Mesenteric fat pad (tissue), 1 donor: Measurements from ENCODE around the gene CHSY1. TPM values are rescaled to one million over a fixed set of nuclear protein-coding genes. Genes with fewer than 3 reads are reported as not detected.

Source experiments
- DNase-seq: peaks from one replicate; pipeline ENCODE4 v3.0.0-alpha.2; 2020; ENCODE audit warnings: low spot score
- total RNA-seq: library from RNA; stranded (reverse); fragmentation: NEBNext Ultra II Directional; extraction: Animal tissue kit (Norgen Biotek cat#: 25700); gene quantifications from one replicate; pipeline ENCODE4 v1.2.1, GENCODE V29; 2021
- donor health status: DM: yes; HTN: yes; CAD: no.

Gene CHSY1
- total RNA-seq, 1 donor from 2014 or later: 53.5 TPM

DNA sequence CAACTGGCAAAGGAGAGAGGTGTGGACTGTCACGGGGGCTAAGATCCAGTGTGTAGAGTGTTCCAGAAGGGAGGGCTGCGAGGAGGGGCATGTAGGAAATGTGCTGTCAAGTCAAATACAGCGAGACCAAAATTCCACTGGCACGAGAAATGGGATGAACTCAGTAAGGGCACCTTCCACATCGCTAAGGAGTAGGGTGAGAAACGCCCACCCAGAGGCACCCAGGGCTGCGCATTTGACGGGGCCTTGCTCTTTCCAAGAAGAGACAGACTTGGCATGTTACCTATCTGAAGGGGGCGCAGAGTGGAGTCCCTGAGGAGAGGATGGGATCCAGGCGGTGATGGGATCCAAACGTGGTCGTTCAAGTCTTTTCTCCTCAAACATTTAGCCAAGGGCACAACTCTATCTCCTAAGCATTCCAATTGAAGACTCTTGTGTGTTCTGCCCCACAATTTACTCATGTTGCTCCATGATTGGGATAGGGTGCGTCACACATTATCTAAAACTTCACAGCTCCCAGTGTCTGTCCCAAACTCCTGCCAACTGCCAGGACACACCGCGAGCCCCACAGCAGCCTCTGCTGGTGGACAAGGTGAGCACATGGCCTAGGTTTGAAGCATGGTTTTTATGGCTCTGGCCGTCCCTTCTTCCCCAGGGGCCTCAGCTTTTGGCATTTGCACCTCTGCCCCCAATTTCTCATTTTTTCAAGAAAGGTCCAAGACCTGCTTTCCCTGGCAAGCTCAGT, 17.8 kb upstream of the CHSY1 start:
- no peak for DNase-seq

DNA sequence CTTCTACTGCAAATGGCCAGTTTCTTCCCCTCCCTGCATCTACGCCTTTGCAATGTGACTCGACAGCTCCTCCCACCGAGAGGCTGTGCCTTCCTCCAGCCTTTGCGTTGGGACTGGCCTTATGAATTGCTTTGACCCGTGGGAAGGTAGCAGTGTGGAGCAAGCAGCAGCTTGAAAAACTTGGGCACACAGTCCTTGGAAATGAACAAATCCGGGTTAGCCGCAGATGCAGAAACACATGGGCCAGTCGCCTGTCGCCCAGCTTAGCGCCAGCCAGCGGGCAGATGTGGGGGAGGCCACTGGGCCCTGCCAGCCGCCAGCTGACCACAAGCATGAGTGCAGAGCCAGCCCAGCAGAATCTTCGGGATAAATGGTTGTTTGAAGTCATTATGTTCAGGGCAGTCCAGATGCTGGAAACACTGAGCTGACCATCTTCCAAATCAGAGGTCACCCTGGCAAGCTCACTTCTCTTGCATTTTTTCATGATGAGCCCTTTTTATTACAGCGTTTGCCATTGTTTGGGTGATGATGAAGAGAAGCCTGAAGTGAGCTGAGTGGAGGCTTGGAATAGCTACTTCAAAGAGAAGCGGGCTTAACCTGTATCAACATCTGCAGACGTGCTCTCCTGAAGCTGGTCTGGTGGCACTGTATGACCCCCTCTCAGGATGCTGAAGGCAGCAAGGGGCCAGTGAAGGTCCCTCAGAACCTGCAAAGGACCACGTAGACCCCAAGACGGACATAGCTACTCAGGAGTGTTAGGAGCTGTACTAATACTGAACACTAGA, 15.7 kb upstream of the CHSY1 start:
- no peak for DNase-seq

DNA sequence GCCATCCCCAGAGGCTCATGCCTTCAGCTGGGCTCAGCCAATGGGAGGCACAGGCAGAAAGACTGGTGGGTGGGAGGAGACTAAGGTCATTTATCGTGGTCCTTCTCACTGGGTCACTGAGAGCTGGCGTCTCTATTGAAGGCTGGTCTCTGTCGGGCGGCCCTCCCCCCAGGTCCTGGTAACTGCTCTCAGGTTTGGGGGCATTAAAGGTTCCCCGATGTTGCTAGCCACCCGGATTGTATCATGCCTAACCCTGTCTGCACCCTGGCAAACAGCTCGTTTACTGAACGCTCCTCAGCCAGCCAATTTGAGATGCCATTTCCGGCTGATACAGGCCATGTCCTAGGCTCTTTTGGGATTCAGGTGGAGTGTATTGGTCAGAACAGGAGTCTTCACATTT, 14.9 kb upstream of the CHSY1 start:
- no peak for DNase-seq

DNA sequence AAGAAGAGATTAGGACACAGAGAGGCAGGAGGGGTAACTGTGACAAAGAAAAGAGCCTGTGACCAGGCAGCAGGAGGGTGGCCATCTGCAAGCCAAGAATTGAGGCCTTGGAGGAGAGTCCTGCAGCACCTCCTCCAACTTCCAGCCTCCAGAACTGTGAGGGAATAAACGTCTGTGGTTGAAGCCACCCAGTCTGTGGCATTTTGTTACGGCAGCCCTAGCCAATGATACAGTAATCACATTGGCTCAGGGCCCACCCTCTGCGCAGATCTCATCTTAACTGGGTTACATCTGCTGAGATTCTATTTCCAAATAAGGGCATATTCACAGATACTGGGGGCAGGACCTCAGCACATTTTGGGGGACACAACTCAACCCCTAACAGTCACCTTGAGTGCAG, 14.2 kb upstream of the CHSY1 start:
- DNase-seq: no peak

DNA sequence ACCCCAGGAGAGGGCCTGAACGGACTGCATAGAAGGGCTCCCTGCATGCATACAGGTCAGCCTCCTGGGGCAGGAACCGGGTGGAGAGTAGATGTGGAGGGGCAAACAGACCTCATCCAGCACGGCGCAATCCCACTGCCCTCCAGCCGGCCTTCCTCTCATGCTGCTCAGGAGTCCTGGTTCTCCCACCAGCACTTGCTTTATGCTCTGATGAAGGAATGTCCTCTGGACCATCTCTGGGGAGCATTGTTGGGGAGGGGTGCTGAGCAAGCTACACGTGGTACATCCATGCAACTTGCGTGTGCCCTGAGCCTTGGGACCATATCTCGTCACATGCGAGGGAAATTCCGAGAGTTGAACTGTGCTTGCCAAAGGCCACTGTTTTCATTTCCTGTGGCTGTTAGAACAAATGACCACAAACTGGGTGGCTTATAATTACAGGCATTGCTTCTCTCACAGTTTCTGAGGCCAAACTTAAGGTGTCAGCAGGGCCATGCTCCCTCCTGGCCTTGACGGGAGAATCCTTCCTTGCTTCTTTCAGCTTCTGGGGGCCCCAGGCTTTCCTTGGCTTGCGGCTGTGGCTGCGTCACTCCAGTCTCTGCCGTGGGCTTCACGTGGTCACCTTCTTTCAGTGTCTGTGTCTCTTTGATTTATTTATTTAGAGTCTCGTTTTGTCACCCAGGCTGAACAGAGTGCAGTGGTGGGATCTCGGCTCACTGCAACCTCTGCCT, 13.2 kb upstream of the CHSY1 start:
- DNase-seq: no peak

DNA sequence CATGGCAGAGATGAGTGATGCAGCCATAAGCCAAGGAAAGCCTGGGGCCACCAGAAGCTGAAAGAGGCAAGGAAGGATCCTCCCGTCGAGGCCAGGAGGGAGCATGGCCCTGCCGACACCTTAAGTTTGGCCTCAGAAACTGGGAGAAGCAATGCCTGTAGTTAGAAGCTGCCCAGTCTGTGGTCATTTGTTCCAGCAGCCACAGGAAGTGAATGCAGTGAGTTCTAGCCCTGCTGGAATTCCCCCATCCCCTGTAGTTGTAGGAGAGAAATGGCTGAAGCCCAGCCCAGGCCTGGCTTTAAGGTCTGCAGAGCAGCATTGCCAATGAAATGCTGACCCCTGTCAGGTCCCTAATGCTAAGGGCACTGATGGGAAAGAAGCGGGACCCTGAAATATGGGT, 12.2 kb upstream of the CHSY1 start:
- no peak for DNase-seq

DNA sequence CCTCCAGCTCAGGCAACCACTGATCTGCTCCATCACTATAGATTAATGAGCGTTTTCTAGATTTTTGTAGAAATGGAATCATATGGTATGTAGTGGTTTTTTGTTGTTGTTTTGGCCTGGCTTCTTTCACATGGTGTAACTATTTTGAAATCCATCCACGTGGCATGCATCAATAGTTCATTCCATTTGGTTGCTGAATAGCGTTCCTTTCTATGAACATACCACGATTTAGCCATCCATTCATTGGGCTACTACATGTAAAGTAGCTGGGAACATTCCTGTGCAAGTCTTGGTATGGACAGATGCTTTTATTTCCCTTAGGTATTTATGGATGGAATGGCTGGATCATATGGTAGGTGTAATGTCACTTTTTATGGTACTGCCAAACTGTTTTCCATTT, 10.7 kb upstream of the CHSY1 start:
- no peak for DNase-seq

DNA sequence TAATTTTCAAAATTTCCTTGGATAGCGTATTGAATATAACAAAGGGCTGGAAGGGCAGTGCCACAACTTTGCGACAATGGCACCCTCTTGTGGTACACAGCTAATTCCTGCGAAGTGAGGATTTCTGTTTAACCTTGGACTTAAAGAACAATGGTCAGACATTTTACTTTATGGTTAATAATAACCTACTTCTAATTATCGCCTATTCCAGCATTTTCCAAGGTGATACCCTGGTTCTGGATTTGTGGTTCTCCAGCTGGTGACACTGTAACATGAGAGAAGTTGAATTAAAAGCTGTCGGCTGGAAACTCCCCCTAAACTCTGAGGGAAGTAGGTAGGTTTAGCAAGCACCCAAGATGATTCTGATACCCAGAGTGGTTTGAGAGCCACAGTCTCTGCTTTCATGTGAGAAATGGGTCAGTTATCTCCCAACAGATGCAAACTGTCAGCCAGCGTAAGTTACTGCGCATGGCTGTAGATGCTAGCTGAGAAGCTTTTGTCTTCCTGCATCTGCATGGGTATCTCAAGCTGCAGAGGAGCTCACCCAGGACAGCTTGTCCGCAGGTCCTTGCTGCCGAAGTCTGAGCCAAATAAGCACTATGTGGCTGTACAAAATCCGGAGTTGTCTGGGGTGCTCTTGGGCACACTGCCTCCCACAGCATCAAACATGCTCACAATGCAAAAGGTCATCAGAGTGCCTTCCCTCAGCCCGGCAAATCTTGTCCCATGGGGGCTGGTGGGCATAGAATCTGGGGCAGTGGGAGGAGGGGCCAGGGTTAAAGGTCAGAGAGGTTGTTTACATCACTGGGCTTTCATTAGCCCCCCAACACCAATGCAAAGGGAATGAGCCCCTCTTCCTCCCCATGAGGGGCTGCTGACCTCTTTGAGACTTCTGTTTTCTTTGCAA, 6.6 kb upstream of the CHSY1 start:
- DNase-seq: no peak

DNA sequence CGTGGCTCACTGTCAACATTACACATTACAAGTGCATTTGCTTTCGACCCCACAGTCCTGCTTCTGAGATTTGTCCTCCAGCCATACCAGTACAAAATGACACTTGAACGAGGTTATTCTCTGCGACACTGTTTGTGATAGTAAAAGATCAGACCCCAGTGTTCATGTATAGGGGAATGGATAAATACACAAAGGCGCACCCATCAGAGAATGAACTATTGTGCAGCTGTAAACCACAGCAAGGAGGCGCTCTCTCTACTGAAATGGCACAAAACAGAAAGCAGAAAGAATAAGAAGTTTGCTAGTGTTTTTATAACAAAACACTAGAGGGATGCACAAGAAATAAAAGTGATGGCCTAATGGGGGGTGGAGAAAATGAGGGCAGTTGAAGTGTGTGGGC, 4.9 kb upstream of the CHSY1 start:
- DNase-seq: no peak

DNA sequence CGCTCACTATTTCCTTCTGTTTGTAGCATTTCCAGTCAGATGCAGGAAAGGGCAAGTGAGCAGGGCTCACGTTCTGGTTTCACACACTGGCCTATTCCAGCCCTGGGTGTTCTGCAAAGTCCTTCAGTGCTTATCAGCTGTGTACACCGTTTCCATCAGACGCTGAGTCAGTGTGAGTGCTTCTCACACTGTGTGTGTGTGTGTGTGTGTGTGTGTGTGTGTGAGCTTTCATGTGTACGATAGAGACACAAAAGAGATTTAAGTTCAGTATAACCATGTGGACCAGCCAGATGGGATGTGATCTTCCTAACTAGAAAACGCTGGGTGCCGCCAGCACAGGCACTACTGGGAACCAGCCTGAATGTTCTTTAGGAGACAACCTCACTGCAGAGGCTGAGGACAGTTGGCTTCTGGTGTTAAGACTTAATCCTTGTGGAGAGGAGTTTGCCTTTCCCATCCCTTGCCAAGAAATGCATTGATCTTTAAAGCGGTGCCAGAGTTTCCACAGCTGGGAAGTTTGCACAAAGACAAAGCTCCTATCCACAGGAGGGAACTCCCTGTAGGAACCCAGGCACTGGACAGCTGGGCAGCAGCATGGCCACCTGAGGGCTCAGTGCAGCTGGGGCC, 3.9 kb upstream of the CHSY1 start:
- DNase-seq: no peak

DNA sequence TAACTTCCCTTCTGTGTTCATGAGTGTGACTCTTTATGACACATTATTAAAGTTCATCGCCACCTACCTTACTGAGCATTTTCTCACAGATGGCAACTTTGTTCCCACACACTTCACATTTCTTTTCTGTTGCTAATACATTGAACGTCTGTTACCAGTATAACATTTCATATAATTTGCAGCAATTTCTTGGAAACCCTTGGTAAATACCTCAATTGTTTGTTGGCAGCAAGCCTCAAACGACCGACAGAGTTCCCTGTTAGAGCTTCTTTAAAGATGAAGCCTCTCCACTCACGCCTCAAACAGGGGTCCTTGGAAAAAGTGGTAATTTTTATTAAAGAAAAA, 3.2 kb upstream of the CHSY1 start:
- DNase-seq: no peak

DNA sequence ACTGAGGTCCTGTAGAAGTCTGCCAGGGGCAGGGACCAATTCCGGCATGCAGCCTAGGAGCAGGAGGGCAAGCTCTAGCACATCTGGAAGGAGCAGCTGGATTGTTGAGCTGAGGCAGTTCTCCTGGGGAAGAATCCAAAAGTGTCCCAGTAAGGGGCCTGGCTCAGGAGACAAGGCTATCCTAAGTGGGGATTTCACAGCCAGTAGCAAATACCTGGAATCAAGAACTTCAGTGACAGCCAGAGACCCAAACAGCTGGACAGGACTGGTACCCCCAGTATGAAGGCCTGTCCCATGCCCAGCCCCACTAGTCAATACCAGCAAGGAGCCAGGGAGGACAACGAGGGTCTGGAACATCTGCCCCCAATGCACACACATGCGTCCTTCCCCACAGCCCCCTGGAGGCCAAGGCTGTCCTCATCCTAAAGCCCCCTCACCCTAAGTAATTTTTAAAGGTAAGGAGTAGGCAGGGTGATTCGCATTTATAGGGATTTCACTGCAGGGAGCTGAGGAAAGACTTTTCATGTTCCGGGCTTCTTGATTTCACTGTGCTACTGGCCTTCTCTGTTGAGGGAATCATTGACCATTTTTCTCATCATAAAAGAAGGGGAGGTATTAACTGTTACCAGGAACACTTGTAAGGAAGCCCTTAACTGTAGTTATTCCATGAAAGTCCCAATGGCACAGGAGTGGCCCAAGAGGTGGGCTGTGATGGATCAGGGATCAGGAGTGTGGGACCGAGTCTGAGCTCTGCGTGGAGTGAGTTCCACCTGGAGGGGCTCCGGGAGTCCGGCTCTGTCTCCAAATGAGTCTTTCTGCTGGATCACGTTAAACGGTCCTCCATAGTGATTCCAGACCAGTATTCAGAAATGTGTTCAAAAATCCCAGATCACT, 2.6 kb upstream of the CHSY1 start:
- DNase-seq: no peak

DNA sequence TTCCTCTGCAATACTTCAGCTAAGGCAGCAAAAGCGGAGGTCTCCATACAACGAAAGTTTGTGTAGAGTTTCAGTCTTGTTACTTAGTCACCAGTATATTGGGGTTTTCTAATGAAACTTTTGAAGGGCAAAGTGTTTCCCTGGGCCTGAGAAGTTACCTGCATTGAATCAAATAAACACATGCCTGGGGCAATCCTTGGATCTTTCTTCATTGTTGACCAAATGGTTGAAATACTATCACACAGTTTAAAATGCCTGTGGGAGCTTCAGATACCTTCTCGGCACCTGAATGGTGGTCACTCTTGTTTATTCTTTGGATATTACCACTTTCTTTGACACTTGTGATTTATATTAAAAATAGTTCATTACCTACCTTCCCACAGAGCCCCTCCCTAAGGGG, 988 bp upstream of the CHSY1 start:
- no peak for DNase-seq

DNA sequence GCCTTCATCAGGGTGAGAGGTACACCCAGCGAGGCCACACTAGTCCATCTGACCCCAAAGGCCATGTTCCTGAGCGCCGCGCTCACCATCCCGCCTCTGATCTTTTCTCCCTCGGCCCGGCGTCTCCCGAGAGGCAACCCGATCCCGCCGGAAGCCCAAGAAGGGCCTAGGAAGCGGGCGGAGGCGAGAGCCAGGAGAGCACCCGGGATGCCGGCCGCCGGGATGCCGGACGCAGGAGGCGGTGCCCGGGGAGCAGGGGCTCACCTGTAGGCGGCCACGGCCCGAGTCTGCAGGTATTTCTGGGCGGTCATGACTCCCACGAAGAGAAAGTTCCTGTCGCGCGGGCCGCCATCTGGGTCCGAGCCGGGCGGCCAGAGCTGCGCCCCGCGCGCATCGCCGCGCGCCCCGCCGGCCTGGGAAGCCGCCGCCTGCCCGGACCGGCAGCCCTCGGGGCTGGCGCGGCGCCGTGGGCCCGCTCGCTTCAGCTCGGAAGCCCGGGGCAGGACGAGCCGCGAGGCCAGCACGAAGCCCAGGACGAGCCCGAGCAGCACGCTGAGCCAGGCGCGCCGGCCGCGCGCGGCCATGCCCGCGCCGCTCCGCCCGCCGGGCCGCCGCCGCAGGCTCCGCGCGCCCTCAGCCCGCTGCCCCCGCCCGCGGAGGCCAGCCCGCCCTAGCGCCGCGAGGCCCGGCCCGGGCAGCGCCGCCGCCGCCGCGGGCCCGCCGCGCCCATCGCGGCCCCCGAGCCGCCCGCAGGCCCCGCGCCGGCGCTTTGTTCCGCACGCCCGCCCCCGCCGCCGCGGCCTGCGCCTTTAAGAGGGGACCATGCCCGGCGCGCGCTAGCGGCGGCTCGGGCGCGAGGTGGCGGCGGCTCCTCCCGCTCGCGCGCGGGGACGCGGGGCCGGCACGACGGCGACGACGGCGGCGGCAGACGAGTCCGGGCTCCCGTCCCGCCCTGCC, 697 bp downstream of the CHSY1 start:
- DNase-seq: no peak

DNA sequence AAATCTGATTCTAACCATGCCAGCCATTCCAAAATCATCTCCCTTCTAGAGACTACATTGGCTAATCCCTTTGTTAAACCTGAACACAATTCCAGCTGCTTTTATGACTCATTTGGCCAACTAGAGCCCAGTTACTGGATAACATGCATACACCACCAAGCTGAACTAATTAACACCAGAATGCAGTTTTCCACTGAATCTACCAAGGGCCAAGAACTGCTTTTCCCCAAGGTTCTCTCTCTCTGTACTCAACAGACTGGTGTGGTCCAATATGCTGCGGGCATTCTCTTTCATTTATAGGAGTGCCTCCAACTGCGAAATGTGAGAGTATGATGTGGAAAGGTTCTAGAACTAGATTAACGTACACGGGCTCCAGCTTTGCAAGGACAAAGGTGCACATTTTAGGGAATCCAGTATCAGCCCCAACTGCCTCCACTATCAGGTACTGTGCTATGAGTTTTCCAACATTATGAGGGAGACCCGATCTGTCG, 1.5 kb downstream of the CHSY1 start:
- no peak for DNase-seq

DNA sequence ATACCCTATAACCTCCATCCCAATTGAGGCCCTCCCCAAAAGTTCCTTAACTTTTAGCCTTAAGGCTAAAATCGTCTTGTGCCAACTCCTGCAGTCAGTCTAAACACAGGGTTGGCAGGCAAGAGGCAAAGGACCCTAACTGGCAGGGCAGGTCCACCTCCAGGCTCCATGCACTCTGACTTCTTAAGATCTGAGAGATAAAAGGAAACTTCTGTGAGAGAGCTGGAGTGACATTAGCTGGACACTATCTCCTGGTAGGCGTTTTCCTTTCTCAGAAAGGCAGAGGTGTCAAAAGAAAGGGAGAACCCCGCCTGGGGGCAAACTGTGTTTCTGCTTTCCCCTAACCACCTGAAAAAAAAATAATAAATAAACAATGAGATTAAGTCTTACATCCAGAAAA, 3.6 kb downstream of the CHSY1 start:
- DNase-seq: no peak

DNA sequence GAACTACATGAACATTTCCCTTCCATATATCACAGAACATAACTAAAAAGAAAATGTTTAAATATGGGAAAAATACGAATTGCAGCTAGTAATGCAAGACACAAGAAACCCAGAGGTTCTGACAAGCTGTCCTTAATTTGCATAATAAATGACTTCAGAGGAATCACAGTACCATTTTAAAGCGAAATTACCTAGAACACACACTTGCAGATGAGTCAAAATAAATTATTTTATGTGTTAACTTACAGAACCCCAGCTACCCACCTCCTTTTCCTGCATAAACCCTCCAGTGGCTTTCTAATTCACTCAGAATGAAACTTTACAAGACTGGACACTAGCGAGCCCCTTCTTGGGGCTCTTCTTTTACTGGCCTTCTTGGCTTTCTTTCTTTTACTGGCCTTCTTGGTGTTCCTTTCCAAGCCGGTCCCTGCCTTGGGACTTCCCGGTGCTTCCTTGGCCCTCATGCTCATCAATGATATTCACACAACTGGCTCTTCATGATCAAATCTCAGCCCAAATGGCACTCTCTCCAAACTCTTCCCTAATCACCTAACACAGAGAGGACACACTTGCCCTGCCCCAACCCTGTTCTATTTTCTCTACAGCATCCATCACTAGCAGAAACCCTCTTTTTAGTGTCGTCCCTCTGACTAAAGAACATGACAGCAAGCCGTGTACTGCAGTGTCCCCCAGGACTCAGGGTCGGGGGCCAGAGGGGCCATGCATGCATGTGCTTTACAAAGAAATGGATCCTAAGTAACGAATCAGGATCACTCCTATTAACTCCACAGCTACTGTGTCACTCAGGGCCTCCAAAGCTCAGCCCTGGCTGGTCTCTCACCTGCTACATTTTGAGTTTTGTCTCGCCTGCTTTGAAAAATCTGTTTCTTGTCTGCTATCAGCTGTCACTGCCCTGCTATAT, 4.8 kb downstream of the CHSY1 start:
- no peak for DNase-seq
